Aorta (tissue), 5 donors: ENCODE data around the gene AMBP. TPM values are rescaled to one million over a fixed set of nuclear protein-coding genes. Genes with fewer than 3 reads are reported as not detected.
A peak's percentile ranks its signal among the peaks of the same experiment; 100 is the strongest.

ENCODE experiments used
- ATAC-seq: fragments of 200-7000 bp; cut with Tn5 transposase; one replicate; pipeline ENCODE4 v1.9.1; 2022; ENCODE audit warnings: moderate library complexity; ENCODE audit not compliant: low FRiP score
- DNase-seq, 2 donors: peaks; one replicate each; pipeline ENCODE4 v3.0.0-alpha.2; 2020
- H3K27ac ChIP-seq, 2 donors: one replicate each; pipeline ENCODE4 v1.5.1; 2013; ENCODE audit warnings: low read length in 2 of 2, mild to moderate bottlenecking in 2 of 2, moderate library complexity in 2 of 2, control low read depth in 1 of 2, inconsistent platforms in 1 of 2, low read depth in 1 of 2
- H3K27me3 ChIP-seq, 2 donors: one replicate each; pipeline ENCODE4 v1.6.1; 2013; ENCODE audit warnings: control low read depth in 1 of 2, low read length in 1 of 2, mild to moderate bottlenecking in 1 of 2, moderate library complexity in 1 of 2; ENCODE audit not compliant: insufficient read depth in 2 of 2, control insufficient read depth in 1 of 2
- H3K36me3 ChIP-seq, 2 donors: one replicate each; pipeline ENCODE4 v1.6.1; 2013; ENCODE audit warnings: control low read depth in 1 of 2, low read length in 1 of 2, mild to moderate bottlenecking in 1 of 2; ENCODE audit not compliant: insufficient read depth in 2 of 2, control insufficient read depth in 1 of 2
- H3K4me1 ChIP-seq, 2 donors: one replicate each; pipeline ENCODE4 v1.6.1; 2013; ENCODE audit warnings: low read length in 2 of 2, control low read depth in 1 of 2, mild to moderate bottlenecking in 1 of 2, moderate library complexity in 1 of 2; ENCODE audit not compliant: insufficient read depth in 2 of 2, control insufficient read depth in 1 of 2
- H3K4me3 ChIP-seq, 2 donors: one replicate each; pipeline ENCODE4 v1.5.1; 2013; ENCODE audit warnings: low read length in 2 of 2, control low read depth in 1 of 2, mild to moderate bottlenecking in 1 of 2
- H3K9me3 ChIP-seq: one replicate; pipeline ENCODE4 v1.6.1; 2013; ENCODE audit warnings: mild to moderate bottlenecking, low read length; ENCODE audit not compliant: control insufficient read depth
- WGBS, 2 donors: extraction: QIAGEN DNeasy Blood & Tissue Kit; methylation state at CpG; one replicate each; pipeline ENCODE4 v1.1.7; 2013; 5-methylcytosine and 5-hydroxymethylcytosine counted together
- intact Hi-C, 2 donors: fragments of 100-400 bp; cut with DNase I; formaldehyde crosslinking; loops; one replicate each; pipeline versions ENCODE4 v1.14.2 to v1.15.0; 2022
- polyA plus RNA-seq, 2 donors: library from polyadenylated mRNA; stranded (reverse); fragments of 200-250 nt; gene quantifications; one replicate each; pipeline ENCODE4 v1.2.3, GENCODE V29; 2013
- total RNA-seq, 2 donors: library from RNA; stranded (reverse); fragmentation: NEBNext Ultra II Directional; extraction: Animal tissue kit (Norgen Biotek cat#: 25700); gene quantifications; one replicate each; pipeline ENCODE4 v1.2.1, GENCODE V29; 2021
- donor health status: healthy with polysubstance abuse.
- donor health status: Bipolar disorder and iron deficiency.
- donor health status: DM: no; HTN: no; CAD: no.
- donor health status: DM: no; HTN: no; CAD: no.
- donor health status: DM: yes; HTN: yes; CAD: no.

Gene AMBP
- total and polyA plus RNA-seq, 4 donors = 0.50 TPM; not detected in 3

DNA sequence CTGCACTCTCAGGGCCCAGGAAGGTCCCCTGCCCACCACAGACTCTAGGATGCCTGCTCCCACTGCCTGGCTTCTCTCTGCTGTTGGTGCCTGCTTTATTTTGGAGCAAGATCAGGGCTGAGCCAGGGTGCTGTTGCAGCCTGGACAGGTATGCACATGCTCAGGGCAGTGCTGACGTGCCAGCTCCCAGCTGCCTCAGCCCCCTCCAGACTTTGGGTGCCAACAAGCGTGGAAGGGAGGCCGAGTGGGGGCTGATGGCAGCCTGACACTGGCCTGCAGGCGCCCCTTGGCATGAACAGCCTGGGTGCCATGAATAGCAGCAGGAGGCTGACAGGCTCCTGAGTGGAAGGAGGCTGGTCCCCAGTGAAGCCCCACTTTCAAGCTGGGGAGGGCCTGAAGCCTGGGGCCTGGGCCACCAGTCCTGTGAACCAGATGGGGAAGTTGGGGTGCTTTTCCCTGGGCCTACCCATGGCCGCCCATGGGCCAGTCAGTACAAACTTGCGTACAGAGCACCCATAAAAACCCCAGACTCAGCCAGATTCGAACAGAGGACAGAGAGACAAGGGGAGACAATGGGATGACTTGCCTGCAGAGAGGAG is 6.8 kb downstream of the AMBP start:
- WGBS, 2 donors = 51 to 66% methylated on average over 7 of the region's 7 CpGs
- Histone ChIP-seq H3K4me1 (no peaks in the 10 kb centered on the region), H3K4me3 (no peak overlapping the region)

DNA sequence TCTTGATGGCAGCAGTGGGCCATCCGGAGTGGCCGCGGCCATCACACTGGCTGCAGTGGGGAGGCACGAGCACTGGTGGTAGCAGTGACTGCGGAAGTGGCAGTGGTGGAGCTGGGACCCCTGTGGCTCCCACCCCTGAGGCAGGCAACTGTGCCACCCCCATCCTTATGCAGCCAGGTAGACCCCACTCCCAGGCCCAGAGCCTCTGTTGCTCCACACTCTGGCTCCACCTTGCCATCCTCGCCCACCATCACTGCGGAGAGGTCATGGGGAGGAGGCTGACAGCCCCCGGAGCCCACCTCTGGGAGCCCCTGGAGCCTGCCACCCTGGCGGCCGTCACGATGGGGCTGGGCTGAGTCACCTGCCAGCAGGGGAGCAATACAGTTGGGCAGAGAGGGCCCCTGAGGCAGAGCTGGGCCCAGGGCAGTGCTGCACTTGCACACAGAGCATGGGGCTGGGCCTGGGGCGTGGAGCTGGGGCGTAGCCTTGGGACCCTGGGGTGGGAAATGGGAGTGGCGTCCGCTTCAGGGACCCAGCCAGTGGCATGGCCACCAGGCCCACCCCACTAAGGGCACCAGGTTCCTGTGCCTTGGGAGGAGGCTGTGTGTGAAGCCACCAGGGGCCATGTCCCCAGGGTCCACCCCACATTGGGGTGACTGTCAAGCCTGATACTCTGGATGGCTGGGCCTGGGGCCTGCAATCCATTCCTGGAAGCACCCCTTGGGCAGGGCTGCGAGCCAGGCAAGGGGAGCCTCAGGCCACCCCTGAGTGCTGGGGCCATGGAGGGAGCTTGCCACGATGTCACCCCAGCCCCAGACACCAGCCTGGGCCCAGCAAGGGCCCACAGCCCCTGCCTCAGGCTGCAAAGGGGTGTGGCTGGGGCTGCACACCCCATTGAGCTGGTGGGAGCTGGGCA is 7.7 kb downstream of the AMBP start:
- Histone ChIP-seq H3K27ac (no peak overlapping the region), H3K27me3 (no peaks in the 10 kb centered on the region), H3K9me3 (no peaks in the 10 kb centered on the region), H3K4me1 (no peaks in the 10 kb centered on the region), H3K4me3 (no peak overlapping the region), H3K36me3 (no peaks in the 10 kb centered on the region)
- WGBS, 2 donors = 91 to 96% methylated on average over 16 to 17 of the region's 17 CpGs
- peak in 1 of 2 donors; percentile 59 for DNase-seq
- ATAC-seq = no peak
- intact Hi-C loops = no loop called here

More for the DNA sequence above, 6.8 kb downstream of the AMBP start:
- no peaks in the 10 kb centered on the region for H3K36me3 ChIP-seq
- H3K27ac ChIP-seq = no peak overlapping the region
- no peak for ATAC-seq
- no peaks in the 10 kb centered on the region for H3K27me3 ChIP-seq
- intact Hi-C loops = no loop called here
- peak in 1 of 2 donors; percentile 42 for DNase-seq
- no peaks in the 10 kb centered on the region for H3K9me3 ChIP-seq

DNA sequence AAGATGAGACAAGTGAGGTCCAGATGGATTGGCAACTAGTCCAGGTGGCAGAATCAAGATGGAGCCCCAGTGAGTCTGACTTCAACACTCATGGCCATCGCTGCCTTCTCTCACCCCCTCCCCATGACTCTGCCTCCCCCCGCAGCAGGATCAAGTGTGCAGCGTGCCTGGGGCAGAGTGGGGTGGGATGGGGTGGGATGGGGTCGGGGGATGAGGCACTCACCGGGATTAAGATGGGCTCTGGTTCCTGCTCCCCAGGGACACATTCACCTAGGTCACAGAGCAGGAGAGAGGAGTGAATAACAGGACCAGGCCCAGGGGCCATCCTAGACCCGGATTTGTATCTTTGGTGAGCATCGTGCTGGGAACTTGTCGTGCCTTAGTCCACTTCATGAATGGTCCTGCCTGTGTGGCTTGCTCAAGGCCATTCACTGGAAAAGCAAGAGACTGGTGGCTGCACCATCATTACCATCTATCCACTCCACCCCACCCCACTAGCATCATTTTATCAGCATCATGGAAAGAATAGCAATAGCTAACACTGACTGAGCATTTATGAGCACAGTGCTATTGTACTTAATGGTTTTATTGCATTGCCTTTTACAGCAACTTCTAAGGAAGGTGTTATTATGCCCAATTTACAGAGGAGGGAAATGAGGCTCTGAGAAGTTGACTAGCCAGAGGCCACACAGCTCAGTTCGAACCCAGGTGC is 8.5 kb downstream of the AMBP start:
- no peak overlapping the region for H3K4me3 ChIP-seq
- H3K36me3 ChIP-seq = no peaks in the 10 kb centered on the region
- intact Hi-C loops = no loop called here
- H3K27me3 ChIP-seq = no peaks in the 10 kb centered on the region
- no peak for ATAC-seq
- H3K4me1 ChIP-seq = no peaks in the 10 kb centered on the region
- no peak overlapping the region for H3K27ac ChIP-seq
- no peaks in the 10 kb centered on the region for H3K9me3 ChIP-seq
- 92 to 97% methylated on average over 9 of the region's 9 CpGs for WGBS, 2 donors
- DNase-seq = peak in 1 of 2 donors; percentile 39

DNA sequence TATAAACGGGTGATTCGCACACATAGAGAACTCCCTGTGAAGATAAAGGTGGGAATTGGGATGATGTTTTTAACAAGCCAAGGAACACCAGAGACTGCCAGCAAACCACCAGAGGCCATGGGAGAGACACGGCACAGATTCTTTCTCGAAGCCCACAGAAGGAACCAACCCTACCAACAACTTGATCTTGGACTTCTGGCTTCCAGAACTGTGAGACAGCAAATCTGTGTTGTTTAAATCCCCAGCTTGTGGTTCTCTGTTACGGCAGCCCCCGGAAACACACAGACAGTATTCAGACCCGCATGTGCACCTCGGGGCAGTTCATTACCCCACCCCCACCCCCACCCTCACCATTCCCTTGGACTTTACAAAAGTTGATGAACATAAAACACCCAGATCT is 12.8 kb downstream of the AMBP start:
- DNase-seq (no peak), ATAC-seq (no peak)
- no peaks in the 10 kb centered on the region for H3K27me3 ChIP-seq
- H3K4me3 ChIP-seq = no peak overlapping the region
- intact Hi-C loops = no loop called here
- H3K9me3 ChIP-seq = no peaks in the 10 kb centered on the region
- no peaks in the 10 kb centered on the region for H3K4me1 ChIP-seq
- WGBS, 2 donors = 89 to 93% methylated on average over 8 of the region's 8 CpGs
- no peak overlapping the region for H3K27ac ChIP-seq
- H3K36me3 ChIP-seq = no peaks in the 10 kb centered on the region

DNA sequence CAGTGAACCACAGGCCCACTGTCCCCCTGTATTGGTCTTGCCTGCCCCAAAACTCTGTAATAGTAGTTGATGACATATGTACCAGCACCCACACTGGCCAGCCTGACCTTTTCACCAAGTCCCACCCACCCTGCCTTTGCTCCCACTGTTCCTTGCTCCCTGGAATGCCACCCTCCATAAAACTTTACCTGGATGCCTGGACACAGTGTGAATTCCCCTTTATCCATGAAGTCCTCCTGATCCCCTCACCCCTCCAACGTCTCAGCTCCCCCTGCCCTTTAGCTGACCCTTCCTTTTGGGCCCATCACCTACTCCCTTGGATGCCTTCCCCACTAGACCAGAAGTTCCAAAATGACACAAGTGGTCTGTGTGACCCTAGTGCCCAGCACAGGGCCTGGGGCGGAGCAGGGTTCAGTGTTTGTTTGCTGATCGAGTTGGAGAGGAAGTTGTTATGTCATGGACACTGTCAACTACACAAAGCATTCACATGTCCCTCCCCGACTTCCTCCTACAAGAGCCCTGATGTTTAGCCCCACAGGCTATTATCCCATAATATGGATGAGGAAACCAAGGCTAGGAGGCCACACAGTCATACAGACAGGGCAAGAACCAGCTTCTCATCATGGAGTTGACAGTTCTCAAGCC is 16.1 kb downstream of the AMBP start:
- ATAC-seq (no peak), DNase-seq (peak in 1 of 2 donors; percentile 32)
- intact Hi-C loops = no loop called here
- no peaks in the 10 kb centered on the region for H3K36me3 ChIP-seq
- no peaks in the 10 kb centered on the region for H3K9me3 ChIP-seq
- 89 to 92% methylated on average over 4 of the region's 4 CpGs for WGBS, 2 donors
- H3K27me3 ChIP-seq = no peaks in the 10 kb centered on the region
- peaks cover 0 to 3% of the 10 kb centered on the region in 2 donors for H3K4me1 ChIP-seq
- H3K27ac ChIP-seq = no peak overlapping the region
- H3K4me3 ChIP-seq = no peak overlapping the region

DNA sequence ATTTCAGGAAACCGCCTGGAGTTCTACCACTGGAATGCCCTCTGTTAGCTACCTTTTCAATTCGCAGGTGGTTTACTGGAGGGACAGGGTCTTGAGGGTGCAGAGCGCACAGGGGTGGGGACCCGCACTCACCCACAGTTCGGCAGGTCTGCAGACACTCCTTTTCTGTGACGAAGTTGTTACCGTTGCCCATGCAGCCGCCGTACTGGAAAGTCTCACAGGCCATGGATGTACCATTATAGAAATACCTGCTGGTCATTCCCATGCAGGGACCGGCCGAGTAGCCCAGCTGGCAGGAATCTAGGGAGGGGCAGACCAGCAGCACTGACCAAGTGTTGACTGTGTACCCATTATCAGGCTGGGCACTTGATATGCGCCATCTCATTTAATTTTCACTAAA is 16.8 kb downstream of the AMBP start:
- intact Hi-C loops = no loop called here
- WGBS, 2 donors = 97% methylated on average over 12 of the region's 12 CpGs
- H3K9me3 ChIP-seq = no peaks in the 10 kb centered on the region
- H3K36me3 ChIP-seq = no peaks in the 10 kb centered on the region
- H3K4me1 ChIP-seq = peaks cover 0 to 3% of the 10 kb centered on the region in 2 donors
- no peak overlapping the region for H3K27ac ChIP-seq
- H3K4me3 ChIP-seq = no peak overlapping the region
- H3K27me3 ChIP-seq = no peaks in the 10 kb centered on the region
- ATAC-seq (no peak), DNase-seq (peak in 1 of 2 donors; percentile 51)

DNA sequence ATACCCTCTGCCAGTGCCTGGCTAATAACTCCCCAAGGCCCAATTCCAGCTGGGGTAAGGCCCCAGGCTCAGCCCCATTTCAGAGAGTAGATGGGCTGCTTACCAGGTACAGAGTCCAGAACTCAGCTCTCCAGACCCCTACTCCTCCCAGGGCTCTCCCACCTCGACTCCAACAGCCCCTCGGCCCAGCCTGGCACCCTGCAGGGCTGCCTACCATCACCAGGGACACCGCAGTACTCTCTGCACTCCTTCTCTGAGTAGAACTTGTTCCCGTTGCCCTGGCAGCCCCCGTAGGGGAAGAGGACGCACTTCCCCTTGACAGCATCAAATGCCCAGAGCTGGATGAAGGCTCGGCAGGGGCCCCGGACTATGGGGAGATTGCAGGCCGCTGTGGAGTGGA is 17.4 kb downstream of the AMBP start:
- Histone ChIP-seq H3K36me3 (no peaks in the 10 kb centered on the region), H3K9me3 (no peaks in the 10 kb centered on the region), H3K4me3 (no peak overlapping the region), H3K27ac (no peak overlapping the region), H3K4me1 (peaks cover 0 to 3% of the 10 kb centered on the region in 2 donors), H3K27me3 (no peaks in the 10 kb centered on the region)
- ATAC-seq = no peak
- peak in 1 of 2 donors; percentile 67 for DNase-seq
- WGBS, 2 donors = 88 to 94% methylated on average over 9 of the region's 9 CpGs
- intact Hi-C loops = no loop called here

DNA sequence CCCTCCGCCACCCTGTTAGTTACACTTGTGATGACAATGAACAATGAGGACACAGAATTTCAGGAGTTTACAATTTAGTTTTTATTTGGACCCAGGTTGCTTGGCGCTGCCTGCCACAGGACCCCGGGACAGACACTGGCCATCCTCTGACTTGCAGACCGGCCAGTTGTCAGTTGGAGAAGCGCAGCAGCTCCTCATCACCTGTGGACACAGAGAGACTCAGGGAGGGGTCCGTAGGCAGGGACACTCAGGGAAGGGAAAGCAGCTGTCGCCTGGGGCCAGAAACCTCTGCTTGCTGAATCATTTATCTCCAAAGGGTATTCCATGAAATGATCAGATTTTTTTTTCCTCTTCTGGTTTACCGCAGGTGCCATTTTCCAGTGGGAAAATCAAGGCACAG is 18.0 kb downstream of the AMBP start:
- intact Hi-C loops = no loop called here
- Histone ChIP-seq H3K4me1 (peaks cover 0 to 3% of the 10 kb centered on the region in 2 donors), H3K27ac (peak overlapping the region in 1 of 2 donors; percentile 58), H3K4me3 (no peak overlapping the region), H3K9me3 (no peaks in the 10 kb centered on the region), H3K27me3 (no peaks in the 10 kb centered on the region), H3K36me3 (no peaks in the 10 kb centered on the region)
- peak in 1 of 2 donors; percentile 43 for DNase-seq
- ATAC-seq = no peak
- 86 to 92% methylated on average over 8 of the region's 8 CpGs for WGBS, 2 donors
